GM23338 (cell line): ENCODE measurements around the gene TPRG1. TPM values are rescaled to one million over a fixed set of nuclear protein-coding genes. Genes with fewer than 3 reads are reported as not detected.

Source experiments
- ATAC-seq: fragments of 200-7000 bp; cut with Tn5 transposase; 3 replicates; pipeline ENCODE4 v1.9.1; 2020
- DNase-seq: peaks from one replicate; pipeline ENCODE4 v3.0.0-alpha.2; 2015; ENCODE audit warnings: low spot score
- H2AFZ ChIP-seq: fragments of 200-600 bp; sonication (generic); 2 replicates; pipeline ENCODE4 v1.8.0; 2016; ENCODE audit warnings: antibody characterized with exemption, mild to moderate bottlenecking, moderate library complexity
- H3F3A ChIP-seq: fragments of 200-600 bp; sonication (generic); replicated peaks from 2 replicates; pipeline ENCODE4 v1.8.0; 2017; ENCODE audit warnings: antibody characterized with exemption, mixed run types, low read depth
- H3K27ac ChIP-seq: fragments of 200-600 bp; sonication (generic); 2 replicates; pipeline ENCODE4 v1.6.1; 2016; ENCODE audit warnings: low read depth
- H3K27me3 ChIP-seq: fragments of 200-600 bp; sonication (generic); 2 replicates; pipeline ENCODE4 v1.8.0; 2016; ENCODE audit warnings: mild to moderate bottlenecking, mixed run types, moderate library complexity; ENCODE audit not compliant: insufficient read depth
- H3K36me3 ChIP-seq: fragments of 200-600 bp; sonication (generic); 2 replicates; pipeline ENCODE4 v1.8.0; 2016; ENCODE audit warnings: mild to moderate bottlenecking; ENCODE audit not compliant: insufficient read depth
- H3K4me1 ChIP-seq: fragments of 200-600 bp; sonication (generic); 2 replicates; pipeline ENCODE4 v1.8.0; 2016; ENCODE audit warnings: mild to moderate bottlenecking, moderate library complexity; ENCODE audit not compliant: insufficient read depth
- H3K4me2 ChIP-seq: fragments of 200-600 bp; sonication (generic); 2 replicates; pipeline ENCODE4 v1.7.1; 2017; ENCODE audit warnings: mixed run types
- H3K4me3 ChIP-seq: fragments of 200-600 bp; sonication (generic); 2 replicates; pipeline ENCODE4 v1.6.1; 2016; ENCODE audit warnings: mixed run types
- H3K79me2 ChIP-seq: fragments of 200-600 bp; sonication (generic); replicated peaks from 2 replicates; pipeline ENCODE4 v1.8.0; 2017; ENCODE audit warnings: mild to moderate bottlenecking; ENCODE audit not compliant: insufficient read depth
- H3K9me2 ChIP-seq: fragments of 200-600 bp; sonication (generic); 2 replicates; pipeline ENCODE4 v1.8.0; 2017; ENCODE audit not compliant: insufficient read depth
- H4K20me1 ChIP-seq: fragments of 200-600 bp; sonication (generic); replicated peaks from 2 replicates; pipeline ENCODE4 v1.8.0; 2017; ENCODE audit warnings: mild to moderate bottlenecking; ENCODE audit not compliant: insufficient read depth
- H3K27ac Mint-ChIP-seq: 2 replicates; pipeline ENCODE4 v1.8.0; 2020; ENCODE audit warnings: inconsistent platforms, mild to moderate bottlenecking, moderate library complexity, mixed read lengths
- H3K27me3 Mint-ChIP-seq: 3 replicates; pipeline ENCODE4 v1.8.0; 2022; ENCODE audit warnings: low read depth, mild to moderate bottlenecking, moderate library complexity, mixed read lengths, inconsistent platforms; ENCODE audit not compliant: insufficient read depth, poor library complexity
- H3K36me3 Mint-ChIP-seq: 3 replicates; pipeline ENCODE4 v1.8.0; 2021; ENCODE audit warnings: low read depth, mild to moderate bottlenecking, inconsistent platforms, moderate library complexity, mixed read lengths
- H3K4me1 Mint-ChIP-seq: 3 replicates; pipeline ENCODE4 v1.8.0; 2020; ENCODE audit warnings: mild to moderate bottlenecking, inconsistent platforms, mixed read lengths
- H3K4me3 Mint-ChIP-seq: 3 replicates; pipeline ENCODE4 v1.8.0; 2021; ENCODE audit warnings: moderate library complexity, mild to moderate bottlenecking, inconsistent platforms, mixed read lengths
- H3K9me3 Mint-ChIP-seq: 3 replicates; pipeline ENCODE4 v1.8.0; 2020; ENCODE audit warnings: moderate library complexity, mild to moderate bottlenecking, inconsistent platforms, mixed read lengths
- CREB1 ChIP-seq: fragments of 250-450 bp; sonication (Bioruptor Pico); IDR thresholded peaks from 2 replicates; pipeline ENCODE4 v1.5.0; 2020; ENCODE audit warnings: low read depth, mild to moderate bottlenecking, moderate library complexity
- EZH2 ChIP-seq: fragments of 200-600 bp; sonication (generic); IDR thresholded peaks from one replicate; pipeline ENCODE4 v1.8.0; 2017; ENCODE audit warnings: antibody characterized with exemption, mild to moderate bottlenecking, low read depth; ENCODE audit not compliant: unreplicated experiment
- EZH2phosphoT487 ChIP-seq: fragments of 200-600 bp; sonication (generic); IDR thresholded peaks from one replicate; pipeline ENCODE4 v1.8.1; 2018; ENCODE audit warnings: antibody characterized with exemption; ENCODE audit not compliant: unreplicated experiment
- JUNB ChIP-seq: IDR thresholded peaks from one replicate; pipeline ENCODE4 v1.6.1; 2016; ENCODE audit warnings: antibody characterized with exemption; ENCODE audit not compliant: unreplicated experiment
- NANOG ChIP-seq: IDR thresholded peaks from 2 replicates; pipeline ENCODE4 v1.6.1; 2016; ENCODE audit warnings: antibody characterized with exemption, borderline replicate concordance
- POLR2AphosphoS5 ChIP-seq: IDR thresholded peaks from 2 replicates; pipeline ENCODE4 v1.6.1; 2016; ENCODE audit warnings: antibody characterized with exemption, low read depth
- STAT1 ChIP-seq: IDR thresholded peaks from one replicate; pipeline ENCODE4 v1.6.1; 2016; ENCODE audit warnings: antibody characterized with exemption; ENCODE audit not compliant: unreplicated experiment
- ZNF114 ChIP-seq: fragments of 250-450 bp; sonication (Bioruptor Pico); IDR thresholded peaks from 2 replicates; pipeline ENCODE4 v1.5.0; 2020; ENCODE audit warnings: mild to moderate bottlenecking, moderate library complexity
- ZNF331 ChIP-seq: fragments of 250-450 bp; sonication (Bioruptor Pico); IDR thresholded peaks from 2 replicates; pipeline ENCODE4 v1.5.0; 2020; ENCODE audit warnings: low read depth, mild to moderate bottlenecking, moderate library complexity
- polyA plus RNA-seq: library from polyadenylated mRNA; unstranded; fragments of >200 nt; fragmentation: Nextera tagmentation; extraction: Ambion mirVana; gene quantifications from 2 replicates; pipeline ENCODE4 v1.2.1, GENCODE V29; 2016
- total RNA-seq: library from RNA; depleted of rRNA; stranded (reverse); fragments of >200 nt; shearing (Covaris generic); gene quantifications from 2 replicates; pipeline ENCODE4 v1.2.3, GENCODE V29; 2014
- TF ChIP-seq, protein P1 (sequence below): IDR thresholded peaks from one replicate; pipeline ENCODE4 v1.6.1; 2018; ENCODE audit warnings: antibody characterized with exemption; ENCODE audit not compliant: unreplicated experiment
- TF ChIP-seq, protein P2 (sequence below), 2 experiments: fragments of 200-600 bp in 1 of 2; sonication (generic) in 1 of 2; conservative IDR thresholded peaks; 2 replicates each; pipeline versions ENCODE4 v1.5.1 to v1.6.1; 2016 to 2017; ENCODE audit warnings: antibody characterized with exemption in 2 of 2, low read depth in 2 of 2, mild to moderate bottlenecking in 2 of 2, moderate library complexity in 1 of 2
- TF ChIP-seq, protein P3 (sequence below): IDR thresholded peaks from 2 replicates; pipeline ENCODE4 v1.6.1; 2016; ENCODE audit warnings: antibody characterized with exemption

TPRG1 gene
- total and polyA plus RNA-seq, 2 experiments from 2014 or later = 0.74 to 1.7 TPM

GRCh38 chr3:189158034-189158433, 13.7 kb upstream of the TPRG1 start:
- Mint-ChIP-seq H3K4me3 (no peak overlapping the region), H3K36me3 (peaks cover 10% of the 10 kb centered on the region; the same call in 2 of the 3 replicates), H3K27me3 (peaks cover 5% of the 10 kb centered on the region), H3K27ac (no peak overlapping the region), H3K9me3 (peaks cover 7% of the 10 kb centered on the region), H3K4me1 (no peaks in the 10 kb centered on the region; the same call in 1 of the 3 replicates)
- Histone ChIP-seq H3K4me1 (peaks cover 1% of the 10 kb centered on the region; the same call in 1 of the 2 replicates), H3K4me3 (no peak overlapping the region), H3K79me2 (no peaks in the 10 kb centered on the region), H3K9me2 (no peaks in the 10 kb centered on the region), H3K27me3 (no peaks in the 10 kb centered on the region), H3K4me2 (no peak overlapping the region), H3F3A (peaks cover 1% of the 10 kb centered on the region; the same call in 1 of the 2 replicates), H3K27ac (no peak overlapping the region), H3K36me3 (no peaks in the 10 kb centered on the region), H4K20me1 (no peaks in the 10 kb centered on the region), H2AFZ (no peak overlapping the region)
- TF ChIP-seq EZH2 = no peak
- TF ChIP-seq, protein P1, sequence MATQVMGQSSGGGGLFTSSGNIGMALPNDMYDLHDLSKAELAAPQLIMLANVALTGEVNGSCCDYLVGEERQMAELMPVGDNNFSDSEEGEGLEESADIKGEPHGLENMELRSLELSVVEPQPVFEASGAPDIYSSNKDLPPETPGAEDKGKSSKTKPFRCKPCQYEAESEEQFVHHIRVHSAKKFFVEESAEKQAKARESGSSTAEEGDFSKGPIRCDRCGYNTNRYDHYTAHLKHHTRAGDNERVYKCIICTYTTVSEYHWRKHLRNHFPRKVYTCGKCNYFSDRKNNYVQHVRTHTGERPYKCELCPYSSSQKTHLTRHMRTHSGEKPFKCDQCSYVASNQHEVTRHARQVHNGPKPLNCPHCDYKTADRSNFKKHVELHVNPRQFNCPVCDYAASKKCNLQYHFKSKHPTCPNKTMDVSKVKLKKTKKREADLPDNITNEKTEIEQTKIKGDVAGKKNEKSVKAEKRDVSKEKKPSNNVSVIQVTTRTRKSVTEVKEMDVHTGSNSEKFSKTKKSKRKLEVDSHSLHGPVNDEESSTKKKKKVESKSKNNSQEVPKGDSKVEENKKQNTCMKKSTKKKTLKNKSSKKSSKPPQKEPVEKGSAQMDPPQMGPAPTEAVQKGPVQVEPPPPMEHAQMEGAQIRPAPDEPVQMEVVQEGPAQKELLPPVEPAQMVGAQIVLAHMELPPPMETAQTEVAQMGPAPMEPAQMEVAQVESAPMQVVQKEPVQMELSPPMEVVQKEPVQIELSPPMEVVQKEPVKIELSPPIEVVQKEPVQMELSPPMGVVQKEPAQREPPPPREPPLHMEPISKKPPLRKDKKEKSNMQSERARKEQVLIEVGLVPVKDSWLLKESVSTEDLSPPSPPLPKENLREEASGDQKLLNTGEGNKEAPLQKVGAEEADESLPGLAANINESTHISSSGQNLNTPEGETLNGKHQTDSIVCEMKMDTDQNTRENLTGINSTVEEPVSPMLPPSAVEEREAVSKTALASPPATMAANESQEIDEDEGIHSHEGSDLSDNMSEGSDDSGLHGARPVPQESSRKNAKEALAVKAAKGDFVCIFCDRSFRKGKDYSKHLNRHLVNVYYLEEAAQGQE = no peak
- no peak for TF ChIP-seq ZNF114 (CRISPR knock-in tag)
- no peak for TF ChIP-seq EZH2phosphoT487
- TF ChIP-seq ZNF331 (CRISPR knock-in tag) = no peak
- no peak for TF ChIP-seq JUNB
- DNase-seq = no peak
- no peak for ATAC-seq

DNA sequence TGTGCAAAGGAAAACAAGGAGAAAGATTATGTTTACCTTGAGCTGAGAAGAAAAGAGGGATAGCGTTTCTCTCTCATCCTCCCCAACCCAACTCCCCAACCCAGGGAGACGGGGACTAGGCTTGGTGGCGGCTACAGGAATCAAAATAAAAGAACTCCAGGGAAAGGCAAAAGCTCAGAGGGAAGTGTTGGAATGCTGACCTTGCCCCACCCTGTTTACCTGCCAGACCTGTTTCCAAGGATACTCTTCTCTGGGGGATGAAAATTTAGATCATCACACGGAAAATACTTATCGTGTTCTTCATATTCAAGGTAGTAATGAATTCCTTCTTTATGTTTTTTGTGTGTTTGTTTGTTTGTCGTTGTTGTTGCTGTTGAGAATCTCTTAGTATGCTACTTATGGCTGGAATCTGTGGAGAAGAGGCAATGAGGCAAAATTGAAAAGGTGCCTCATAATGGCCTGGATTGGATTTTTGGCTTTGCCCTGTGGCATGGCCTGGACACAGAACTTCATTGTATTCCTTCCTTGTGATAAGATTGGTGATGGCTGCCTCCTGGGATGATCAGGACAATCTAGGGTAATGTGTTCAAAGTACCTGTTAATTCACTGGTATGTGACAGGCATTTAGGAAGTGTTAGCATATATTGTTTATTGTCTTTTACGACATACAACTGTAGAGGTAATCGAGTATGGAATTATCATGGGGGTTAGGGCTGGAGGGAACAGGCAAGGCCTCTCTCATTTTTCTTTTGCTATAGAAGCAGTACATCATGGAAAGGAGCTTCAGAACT, 11.1 kb upstream of the TPRG1 start:
- Mint-ChIP-seq H3K27me3 (peaks cover 5% of the 10 kb centered on the region), H3K9me3 (no peaks in the 10 kb centered on the region), H3K4me1 (peaks cover 3% of the 10 kb centered on the region), H3K4me3 (no peak overlapping the region), H3K36me3 (no peaks in the 10 kb centered on the region), H3K27ac (no peak overlapping the region)
- Histone ChIP-seq H3K79me2 (no peaks in the 10 kb centered on the region), H3K4me1 (no peaks in the 10 kb centered on the region), H3K4me2 (no peak overlapping the region), H3K27me3 (no peaks in the 10 kb centered on the region), H2AFZ (no peak overlapping the region), H3K9me2 (no peaks in the 10 kb centered on the region), H3K4me3 (no peak overlapping the region), H3K27ac (no peak overlapping the region), H3F3A (no peaks in the 10 kb centered on the region), H3K36me3 (no peaks in the 10 kb centered on the region), H4K20me1 (no peaks in the 10 kb centered on the region)
- peak; percentile 17 for DNase-seq
- no peak for ATAC-seq
- TF ChIP-seq NANOG (no peak), EZH2phosphoT487 (no peak), ZNF114 (CRISPR knock-in tag) (no peak), STAT1 (no peak), EZH2 (no peak), POLR2AphosphoS5 (no peak), CREB1 (CRISPR knock-in tag) (no peak), ZNF331 (CRISPR knock-in tag) (no peak)
- TF ChIP-seq, protein P1 = no peak
- TF ChIP-seq, protein P2, sequence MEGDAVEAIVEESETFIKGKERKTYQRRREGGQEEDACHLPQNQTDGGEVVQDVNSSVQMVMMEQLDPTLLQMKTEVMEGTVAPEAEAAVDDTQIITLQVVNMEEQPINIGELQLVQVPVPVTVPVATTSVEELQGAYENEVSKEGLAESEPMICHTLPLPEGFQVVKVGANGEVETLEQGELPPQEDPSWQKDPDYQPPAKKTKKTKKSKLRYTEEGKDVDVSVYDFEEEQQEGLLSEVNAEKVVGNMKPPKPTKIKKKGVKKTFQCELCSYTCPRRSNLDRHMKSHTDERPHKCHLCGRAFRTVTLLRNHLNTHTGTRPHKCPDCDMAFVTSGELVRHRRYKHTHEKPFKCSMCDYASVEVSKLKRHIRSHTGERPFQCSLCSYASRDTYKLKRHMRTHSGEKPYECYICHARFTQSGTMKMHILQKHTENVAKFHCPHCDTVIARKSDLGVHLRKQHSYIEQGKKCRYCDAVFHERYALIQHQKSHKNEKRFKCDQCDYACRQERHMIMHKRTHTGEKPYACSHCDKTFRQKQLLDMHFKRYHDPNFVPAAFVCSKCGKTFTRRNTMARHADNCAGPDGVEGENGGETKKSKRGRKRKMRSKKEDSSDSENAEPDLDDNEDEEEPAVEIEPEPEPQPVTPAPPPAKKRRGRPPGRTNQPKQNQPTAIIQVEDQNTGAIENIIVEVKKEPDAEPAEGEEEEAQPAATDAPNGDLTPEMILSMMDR (conservative IDR thresholded peaks at IDR 0.05; ENCODE audit: low read depth in 2 of 2) = no peak
- TF ChIP-seq, protein P3, sequence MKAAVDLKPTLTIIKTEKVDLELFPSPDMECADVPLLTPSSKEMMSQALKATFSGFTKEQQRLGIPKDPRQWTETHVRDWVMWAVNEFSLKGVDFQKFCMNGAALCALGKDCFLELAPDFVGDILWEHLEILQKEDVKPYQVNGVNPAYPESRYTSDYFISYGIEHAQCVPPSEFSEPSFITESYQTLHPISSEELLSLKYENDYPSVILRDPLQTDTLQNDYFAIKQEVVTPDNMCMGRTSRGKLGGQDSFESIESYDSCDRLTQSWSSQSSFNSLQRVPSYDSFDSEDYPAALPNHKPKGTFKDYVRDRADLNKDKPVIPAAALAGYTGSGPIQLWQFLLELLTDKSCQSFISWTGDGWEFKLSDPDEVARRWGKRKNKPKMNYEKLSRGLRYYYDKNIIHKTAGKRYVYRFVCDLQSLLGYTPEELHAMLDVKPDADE = no peak
